HG02678 (cell line): ENCODE measurements around the gene KDELR1.

Experiments used
- ATAC-seq: cut with Tn5 transposase; IDR thresholded peaks from one replicate; pipeline ENCODE4 v1.9.1; 2021; ENCODE audit warnings: mild to moderate bottlenecking, moderate library complexity; ENCODE audit not compliant: unreplicated experiment

KDELR1 gene

GRCh38 chr19:48344892-48345291 is 46.5 kb downstream of the KDELR1 start:
- ATAC-seq, result no peak

- ATAC-seq, result no peak
These were observed 48.4 kb downstream of the KDELR1 start for GRCh38 chr19:48342841-48343540.

DNA sequence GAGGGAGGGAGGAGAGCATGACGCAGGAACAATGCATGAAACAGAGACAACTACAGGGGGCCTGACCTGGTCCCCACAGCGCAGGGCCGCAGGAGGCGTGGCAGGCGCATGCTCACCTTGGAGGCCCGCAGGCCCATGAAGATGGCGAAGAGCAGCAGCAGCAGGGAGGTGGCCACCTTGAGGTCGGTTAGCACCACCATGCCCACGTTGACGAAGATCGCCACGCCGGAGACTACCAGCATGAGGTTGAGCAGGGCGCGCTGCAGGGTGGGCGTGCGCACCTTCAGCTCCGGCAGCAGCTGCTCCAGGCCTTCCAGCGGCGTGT is 49.0 kb downstream of the KDELR1 start:
- ATAC-seq, result no peak

- ATAC-seq, result no peak
These were observed 49.6 kb downstream of the KDELR1 start for GRCh38 chr19:48341515-48342413.

- no peak for ATAC-seq
These were observed 50.4 kb downstream of the KDELR1 start for GRCh38 chr19:48340995-48341394.

- ATAC-seq, result no peak
These were observed 52.4 kb downstream of the KDELR1 start for GRCh38 chr19:48338802-48339503.

DNA sequence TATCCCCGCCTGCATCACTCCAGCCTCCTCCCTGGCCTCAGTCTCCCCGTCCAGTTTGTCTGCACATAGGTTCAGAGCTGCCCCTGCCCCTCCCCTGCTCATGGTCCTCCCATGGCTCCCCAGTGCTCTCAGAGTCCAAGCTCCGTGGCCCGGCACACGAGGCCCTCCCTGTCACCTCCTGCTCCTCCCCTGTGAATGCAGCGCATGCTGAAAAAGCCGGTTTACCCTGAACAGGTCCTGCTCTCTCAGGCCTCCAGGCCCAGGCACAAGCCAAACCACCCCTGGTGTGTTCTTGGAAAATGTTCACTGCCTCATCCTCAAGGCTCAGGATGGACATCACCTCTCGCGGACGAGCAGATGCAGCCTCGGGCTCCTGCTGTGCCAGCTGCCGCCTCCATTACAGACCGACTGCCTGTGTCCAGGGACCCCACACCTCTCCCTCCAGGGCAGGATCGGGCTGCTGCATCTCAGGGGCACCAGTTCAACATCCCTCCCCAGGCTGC is 53.0 kb downstream of the KDELR1 start:
- ATAC-seq, result no peak

- ATAC-seq, result peak; percentile 47
These were observed 57.6 kb downstream of the KDELR1 start for GRCh38 chr19:48333467-48334384.

- ATAC-seq, result peak; percentile 61
These were observed 58.5 kb downstream of the KDELR1 start for GRCh38 chr19:48332662-48333466.
